Vagina (tissue), 2 donors: ENCODE results near the gene MB. TPM values are rescaled to one million over a fixed set of nuclear protein-coding genes. Genes with fewer than 3 reads are reported as not detected.

ENCODE experiments used
- DNase-seq, 2 donors: peaks; one replicate each; pipeline ENCODE4 v3.0.0-alpha.2; 2017; ENCODE audit errors: extremely low spot score in 2 of 2
- H3K27ac ChIP-seq: fragments of 200-600 bp; sonication (generic); one replicate; pipeline ENCODE4 v1.5.1; 2019
- H3K27me3 ChIP-seq: fragments of 200-600 bp; sonication (generic); one replicate; pipeline ENCODE4 v1.5.1; 2019
- H3K36me3 ChIP-seq, 2 donors: fragments of 200-600 bp; sonication (generic); one replicate each; pipeline ENCODE4 v1.5.1; 2017 to 2019
- H3K4me1 ChIP-seq: fragments of 200-600 bp; sonication (generic); one replicate; pipeline ENCODE4 v1.5.1; 2019
- H3K4me3 ChIP-seq, 2 donors: fragments of 200-600 bp; sonication (generic); 1 replicate in 1 of 2; 2 replicates in 1 of 2; pipeline ENCODE4 v1.5.1; 2016 to 2019
- H3K9me3 ChIP-seq: fragments of 200-600 bp; sonication (generic); one replicate; pipeline ENCODE4 v1.5.1; 2019
- CTCF ChIP-seq, 3 experiments: fragments of 450-650 bp in 2 of 3; fragments of 200-600 bp in 1 of 3; sonication (generic) in 1 of 3; IDR thresholded peaks; one replicate each; pipeline ENCODE4 v1.5.1; 2017 to 2019; ENCODE audit warnings: antibody characterized with exemption in 3 of 3, mild to moderate bottlenecking in 2 of 3, moderate library complexity in 2 of 3
- POLR2A ChIP-seq, 2 donors: fragments of 450-650 bp; IDR thresholded peaks; one replicate each; pipeline ENCODE4 v1.6.1; 2017; ENCODE audit warnings: antibody characterized with exemption in 2 of 2, mild to moderate bottlenecking in 2 of 2, moderate library complexity in 2 of 2
- POLR2AphosphoS5 ChIP-seq, 2 donors: sonication (generic); formaldehyde crosslinking; IDR thresholded peaks; one replicate each; pipeline ENCODE4 v1.9.0; 2017; ENCODE audit warnings: antibody characterized with exemption in 2 of 2, mild to moderate bottlenecking in 2 of 2, low read depth in 1 of 2; ENCODE audit not compliant: insufficient read depth in 1 of 2
- intact Hi-C: fragments of 100-400 bp; cut with DNase I; formaldehyde crosslinking; loops from one replicate; pipeline ENCODE4 v1.15.1; 2023
- total RNA-seq: library from RNA; depleted of rRNA; stranded (reverse); fragments of >200 nt; gene quantifications from one replicate; pipeline ENCODE4 v1.2.3, GENCODE V29; 2016

Gene MB
- total RNA-seq, 1 donor from 2014 or later: not detected

GRCh38 chr22:35605851-35606481 lies 11.2 kb downstream of the MB start:
- H3K27me3 ChIP-seq: no peaks in the 10 kb centered on the region
- no peak overlapping the region for H3K4me3 ChIP-seq
- H3K36me3 ChIP-seq: no peaks in the 10 kb centered on the region
- intact Hi-C loops: no loop called here
- no peaks in the 10 kb centered on the region for H3K9me3 ChIP-seq
- TF ChIP-seq POLR2AphosphoS5 (IDR thresholded peaks at IDR 0.05; ENCODE audit: insufficient read depth in 1 of 2, low read depth in 1 of 2) (no peak), POLR2A (IDR thresholded peaks at IDR 0.05) (no peak)
- DNase-seq: no peak
- no peaks in the 10 kb centered on the region for H3K4me1 ChIP-seq
- H3K27ac ChIP-seq: no peak overlapping the region

GRCh38 chr22:35605369-35605680 lies 11.8 kb downstream of the MB start:
- DNase-seq: no peak
- intact Hi-C loops: no loop called here
- no peak overlapping the region for H3K27ac ChIP-seq
- TF ChIP-seq CTCF (IDR thresholded peaks at IDR 0.05) (no peak), POLR2AphosphoS5 (IDR thresholded peaks at IDR 0.05; ENCODE audit: insufficient read depth in 1 of 2, low read depth in 1 of 2) (no peak), POLR2A (IDR thresholded peaks at IDR 0.05) (no peak)
- no peaks in the 10 kb centered on the region for H3K27me3 ChIP-seq
- no peaks in the 10 kb centered on the region for H3K4me1 ChIP-seq
- no peaks in the 10 kb centered on the region for H3K36me3 ChIP-seq
- H3K4me3 ChIP-seq: no peak overlapping the region
- H3K9me3 ChIP-seq: no peaks in the 10 kb centered on the region

- no peaks in the 10 kb centered on the region for H3K27me3 ChIP-seq
- no peaks in the 10 kb centered on the region for H3K4me1 ChIP-seq
Observed at GRCh38 chr22:35604621-35605368, 12.3 kb downstream of the MB start.

GRCh38 chr22:35601743-35602615 lies 15.2 kb downstream of the MB start:
- Histone ChIP-seq H3K9me3 (no peaks in the 10 kb centered on the region), H3K4me3 (no peak overlapping the region), H3K4me1 (no peaks in the 10 kb centered on the region), H3K36me3 (no peaks in the 10 kb centered on the region), H3K27me3 (no peaks in the 10 kb centered on the region), H3K27ac (no peak overlapping the region)
- TF ChIP-seq POLR2A (IDR thresholded peaks at IDR 0.05) (no peak), CTCF (IDR thresholded peaks at IDR 0.05) (no peak), POLR2AphosphoS5 (IDR thresholded peaks at IDR 0.05; ENCODE audit: insufficient read depth in 1 of 2, low read depth in 1 of 2) (no peak)
- no peak for DNase-seq
- intact Hi-C loops: no loop called here

More at GRCh38 chr22:35604621-35605368, 12.3 kb downstream of the MB start:
- no peaks in the 10 kb centered on the region for H3K36me3 ChIP-seq
- no peak for DNase-seq
- no peak overlapping the region for H3K4me3 ChIP-seq
- no peak overlapping the region for H3K27ac ChIP-seq
- H3K9me3 ChIP-seq: no peaks in the 10 kb centered on the region
- TF ChIP-seq POLR2AphosphoS5 (IDR thresholded peaks at IDR 0.05; ENCODE audit: insufficient read depth in 1 of 2, low read depth in 1 of 2) (no peak), CTCF (IDR thresholded peaks at IDR 0.05) (no peak), POLR2A (IDR thresholded peaks at IDR 0.05) (no peak)
- intact Hi-C loops: no loop called here

GRCh38 chr22:35601013-35601580 lies 16.0 kb downstream of the MB start:
- H3K4me1 ChIP-seq: no peaks in the 10 kb centered on the region
- no peak overlapping the region for H3K4me3 ChIP-seq
- no peaks in the 10 kb centered on the region for H3K27me3 ChIP-seq
- H3K36me3 ChIP-seq: no peaks in the 10 kb centered on the region
- no peak overlapping the region for H3K27ac ChIP-seq
- H3K9me3 ChIP-seq: no peaks in the 10 kb centered on the region
- TF ChIP-seq POLR2A (IDR thresholded peaks at IDR 0.05): no peak
- no peak for TF ChIP-seq CTCF (IDR thresholded peaks at IDR 0.05)
- no peak for TF ChIP-seq POLR2AphosphoS5 (IDR thresholded peaks at IDR 0.05; ENCODE audit: insufficient read depth in 1 of 2, low read depth in 1 of 2)
- intact Hi-C loops: no loop called here
- no peak for DNase-seq
